NB4 (cell line): ENCODE measurements around the gene ICAM1.

Experiments used
- DNase-seq: peaks from one replicate; pipeline ENCODE4 v3.0.0; 2010; ENCODE audit warnings: low read depth
- H3K4me3 ChIP-seq: one replicate; pipeline ENCODE4 v1.5.1; 2011; ENCODE audit warnings: mild to moderate bottlenecking, low read depth, low read length, moderate library complexity
- MYC ChIP-seq: IDR thresholded peaks from 2 replicates; pipeline ENCODE4 v1.6.1; 2011; ENCODE audit warnings: low read depth, low read length
- POLR2A ChIP-seq: IDR thresholded peaks from 2 replicates; pipeline ENCODE4 v1.6.1; 2011; ENCODE audit warnings: mild to moderate bottlenecking; ENCODE audit not compliant: insufficient read length; ENCODE audit errors: extremely low read depth
- TF ChIP-seq, protein P1 (sequence below): IDR thresholded peaks from one replicate; pipeline ENCODE4 v1.5.1; 2012; ENCODE audit warnings: low read depth, low read length
- TF ChIP-seq, protein P2 (sequence below): IDR thresholded peaks from 2 replicates; pipeline ENCODE4 v1.6.1; 2011; ENCODE audit warnings: low read depth, low read length

The ICAM1 gene

DNA sequence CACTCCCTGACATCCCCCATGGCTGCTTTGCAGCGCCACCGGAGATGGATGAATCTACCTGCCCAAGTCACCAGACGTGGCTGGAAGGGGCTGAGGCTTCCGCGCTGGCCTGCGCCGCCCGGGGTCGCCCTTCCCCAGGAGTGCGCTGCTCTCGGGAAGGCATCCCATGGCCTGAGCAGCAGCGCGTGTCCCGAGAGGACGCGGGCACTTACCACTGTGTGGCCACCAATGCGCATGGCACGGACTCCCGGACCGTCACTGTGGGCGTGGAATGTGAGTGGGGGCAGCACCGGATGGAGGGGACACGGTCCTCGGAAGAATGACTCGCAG lies 23.4 kb downstream of the ICAM1 start:
- no peak overlapping the region for H3K4me3 ChIP-seq
- DNase-seq, result no peak
- TF ChIP-seq, protein P1, sequence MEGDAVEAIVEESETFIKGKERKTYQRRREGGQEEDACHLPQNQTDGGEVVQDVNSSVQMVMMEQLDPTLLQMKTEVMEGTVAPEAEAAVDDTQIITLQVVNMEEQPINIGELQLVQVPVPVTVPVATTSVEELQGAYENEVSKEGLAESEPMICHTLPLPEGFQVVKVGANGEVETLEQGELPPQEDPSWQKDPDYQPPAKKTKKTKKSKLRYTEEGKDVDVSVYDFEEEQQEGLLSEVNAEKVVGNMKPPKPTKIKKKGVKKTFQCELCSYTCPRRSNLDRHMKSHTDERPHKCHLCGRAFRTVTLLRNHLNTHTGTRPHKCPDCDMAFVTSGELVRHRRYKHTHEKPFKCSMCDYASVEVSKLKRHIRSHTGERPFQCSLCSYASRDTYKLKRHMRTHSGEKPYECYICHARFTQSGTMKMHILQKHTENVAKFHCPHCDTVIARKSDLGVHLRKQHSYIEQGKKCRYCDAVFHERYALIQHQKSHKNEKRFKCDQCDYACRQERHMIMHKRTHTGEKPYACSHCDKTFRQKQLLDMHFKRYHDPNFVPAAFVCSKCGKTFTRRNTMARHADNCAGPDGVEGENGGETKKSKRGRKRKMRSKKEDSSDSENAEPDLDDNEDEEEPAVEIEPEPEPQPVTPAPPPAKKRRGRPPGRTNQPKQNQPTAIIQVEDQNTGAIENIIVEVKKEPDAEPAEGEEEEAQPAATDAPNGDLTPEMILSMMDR, result no peak
- TF ChIP-seq POLR2A (no peak), MYC (no peak)
- TF ChIP-seq, protein P2, sequence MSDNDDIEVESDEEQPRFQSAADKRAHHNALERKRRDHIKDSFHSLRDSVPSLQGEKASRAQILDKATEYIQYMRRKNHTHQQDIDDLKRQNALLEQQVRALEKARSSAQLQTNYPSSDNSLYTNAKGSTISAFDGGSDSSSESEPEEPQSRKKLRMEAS, result no peak

DNA sequence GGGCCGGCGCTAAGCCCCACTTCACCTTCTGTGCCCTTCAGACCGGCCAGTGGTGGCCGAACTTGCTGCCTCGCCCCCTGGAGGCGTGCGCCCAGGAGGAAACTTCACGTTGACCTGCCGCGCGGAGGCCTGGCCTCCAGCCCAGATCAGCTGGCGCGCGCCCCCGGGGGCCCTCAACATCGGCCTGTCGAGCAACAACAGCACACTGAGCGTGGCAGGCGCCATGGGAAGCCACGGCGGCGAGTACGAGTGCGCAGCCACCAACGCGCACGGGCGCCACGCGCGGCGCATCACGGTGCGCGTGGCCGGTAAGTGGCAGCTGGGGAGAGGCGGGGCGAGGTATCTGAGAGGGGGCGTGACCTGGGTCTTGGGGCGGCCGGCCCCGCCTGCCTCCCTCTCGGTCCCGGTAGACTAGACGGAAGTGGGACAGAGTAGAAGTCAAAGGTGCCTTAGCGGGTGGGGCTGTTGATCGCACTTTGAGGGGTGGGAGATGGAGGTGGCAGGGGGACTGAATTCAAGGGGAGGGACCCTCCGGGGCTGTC lies 24.5 kb downstream of the ICAM1 start:
- H3K4me3 ChIP-seq, result no peak overlapping the region
- TF ChIP-seq MYC (no peak), POLR2A (no peak)
- TF ChIP-seq, protein P2, result no peak
- TF ChIP-seq, protein P1, result peak; percentile 2
- DNase-seq, result no peak

DNA sequence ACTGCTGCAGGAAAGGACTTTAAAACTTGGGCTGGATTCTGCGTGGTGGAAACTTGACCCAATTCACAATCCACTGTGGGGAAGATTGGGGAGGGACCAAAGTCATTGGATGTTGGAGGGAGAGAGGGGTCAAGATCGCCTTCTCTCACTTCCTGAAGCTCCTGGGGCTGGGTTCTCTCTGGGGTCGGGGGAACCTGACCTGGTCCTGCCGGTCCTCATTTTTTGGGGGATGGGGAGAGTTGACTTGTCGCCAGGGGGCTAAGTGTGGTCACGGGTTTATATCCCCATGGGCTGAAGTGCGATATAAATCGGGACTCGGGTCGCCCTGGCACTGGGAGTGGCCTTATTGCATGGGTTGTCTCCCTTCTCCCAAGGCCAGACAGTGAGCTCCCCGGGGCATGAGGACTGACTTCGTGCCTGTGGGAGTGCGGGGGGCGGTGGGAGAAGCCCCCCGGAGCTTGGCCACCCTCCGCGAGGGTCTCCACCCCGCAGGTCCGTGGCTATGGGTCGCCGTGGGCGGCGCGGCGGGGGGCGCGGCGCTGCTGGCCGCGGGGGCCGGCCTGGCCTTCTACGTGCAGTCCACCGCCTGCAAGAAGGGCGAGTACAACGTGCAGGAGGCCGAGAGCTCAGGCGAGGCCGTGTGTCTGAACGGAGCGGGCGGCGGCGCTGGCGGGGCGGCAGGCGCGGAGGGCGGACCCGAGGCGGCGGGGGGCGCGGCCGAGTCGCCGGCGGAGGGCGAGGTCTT lies 25.1 kb downstream of the ICAM1 start:
- no peak overlapping the region for H3K4me3 ChIP-seq
- no peak for DNase-seq

GRCh38 chr19:10299545-10300458 lies 28.9 kb downstream of the ICAM1 start:
- TF ChIP-seq, protein P2, result peak; percentile 71
- TF ChIP-seq POLR2A, result no peak
- TF ChIP-seq MYC, result peak; percentile 61; the same call in 1 of the 2 replicates
- TF ChIP-seq, protein P1, result no peak
- DNase-seq, result peak; percentile 81
- no peak overlapping the region for H3K4me3 ChIP-seq

More for the DNA sequence above, 25.1 kb downstream of the ICAM1 start:
- no peak for TF ChIP-seq MYC

GRCh38 chr19:10305139-10305806 lies 34.4 kb downstream of the ICAM1 start:
- DNase-seq, result peak; percentile 100
- peak overlapping the region; percentile 8 for H3K4me3 ChIP-seq
- TF ChIP-seq, protein P2, result peak; percentile 54
- TF ChIP-seq MYC, result peak; percentile 52
- no peak for TF ChIP-seq POLR2A
- TF ChIP-seq, protein P1, result peak; percentile 42
